Fibroblast of skin of abdomen (primary cell): ENCODE measurements around the gene RFTN1.
"Not testable (repeated sequence)": the region's sequence is repeated elsewhere in the genome, so short reads cannot be mapped to it uniquely, and the experiment has no call there.

Source experiments
- DNase-seq: peaks from one replicate; pipeline ENCODE4 v3.0.0-alpha.2; 2013

Gene RFTN1

DNA sequence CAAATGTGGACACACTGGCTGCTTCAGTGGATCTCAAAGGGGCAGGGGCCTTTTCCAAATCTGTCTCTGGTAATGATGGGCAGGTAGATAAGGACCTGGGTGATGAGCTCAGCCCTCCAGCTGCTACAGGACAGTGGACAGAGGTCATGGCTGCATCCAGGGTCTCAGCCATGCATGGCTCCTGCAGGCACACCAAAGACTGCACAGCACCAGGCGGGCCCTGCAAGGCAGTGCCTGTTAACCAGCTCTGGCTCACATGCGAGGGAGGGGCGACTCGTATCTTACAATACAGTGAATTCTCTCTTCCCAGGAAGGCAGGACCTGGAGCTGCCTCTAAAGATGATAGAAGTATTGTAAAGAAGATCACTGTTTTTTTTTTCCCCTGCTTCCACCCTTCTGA is 189.8 kb downstream of the RFTN1 start:
- DNase-seq: no peak

DNA sequence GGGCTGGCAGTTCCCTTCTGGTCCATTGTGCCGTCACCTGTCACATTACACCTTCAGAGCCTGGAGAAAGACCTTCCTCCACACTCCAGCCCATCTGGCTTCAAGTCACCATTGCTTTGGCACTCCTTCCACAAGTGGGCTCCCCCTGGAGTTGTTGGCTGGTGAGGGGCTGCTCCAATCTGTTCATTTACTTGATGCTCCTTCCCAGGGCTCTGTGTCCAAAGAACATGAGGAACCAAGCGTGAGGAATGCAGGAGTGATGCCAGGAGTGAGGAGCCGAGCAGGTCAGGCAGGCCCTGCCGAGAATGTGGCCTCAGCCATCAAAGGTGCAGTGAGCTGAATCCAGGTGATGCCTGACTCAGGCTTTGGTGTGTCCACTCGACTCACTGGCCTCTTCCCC is 191.3 kb downstream of the RFTN1 start:
- no peak for DNase-seq

DNA sequence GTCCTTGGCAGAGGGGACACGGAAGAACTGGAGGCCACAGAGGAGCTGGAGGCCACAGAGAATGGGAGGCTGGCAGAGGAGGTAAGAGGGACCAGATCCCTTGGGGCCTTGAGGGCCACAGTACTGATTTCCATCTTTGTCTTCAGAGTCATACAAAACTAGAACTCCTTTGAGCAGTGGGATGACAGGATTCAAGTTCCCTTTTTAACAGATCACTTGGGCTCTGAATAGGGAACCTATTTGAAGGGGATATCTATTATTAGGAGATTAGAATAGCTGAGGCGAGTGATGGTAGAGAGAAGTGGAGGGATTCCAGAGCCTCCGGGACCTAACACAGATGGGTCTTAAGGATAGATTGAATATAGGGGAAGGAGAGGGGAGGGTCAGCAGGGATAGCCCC is 192.8 kb downstream of the RFTN1 start:
- no peak for DNase-seq

DNA sequence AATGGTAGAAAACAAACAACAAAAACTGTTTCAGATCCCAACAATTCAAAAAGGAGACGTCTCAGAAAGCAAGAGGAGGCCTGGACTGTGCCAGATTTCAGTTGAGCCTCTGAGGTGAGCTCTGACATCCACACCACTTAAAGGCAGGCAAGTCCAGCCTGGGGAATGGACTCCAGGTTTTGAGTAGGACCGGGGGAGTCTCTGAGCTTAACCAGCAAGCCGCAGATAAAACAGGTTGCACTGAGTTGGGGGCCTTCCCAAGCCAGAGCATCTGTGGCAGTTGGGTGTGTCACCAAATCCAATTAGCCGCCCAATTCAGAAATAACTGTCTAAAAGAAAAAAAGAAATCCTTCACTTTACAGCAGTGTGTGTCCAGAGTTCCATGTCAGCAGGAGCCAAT is 193.8 kb downstream of the RFTN1 start:
- no peak for DNase-seq

DNA sequence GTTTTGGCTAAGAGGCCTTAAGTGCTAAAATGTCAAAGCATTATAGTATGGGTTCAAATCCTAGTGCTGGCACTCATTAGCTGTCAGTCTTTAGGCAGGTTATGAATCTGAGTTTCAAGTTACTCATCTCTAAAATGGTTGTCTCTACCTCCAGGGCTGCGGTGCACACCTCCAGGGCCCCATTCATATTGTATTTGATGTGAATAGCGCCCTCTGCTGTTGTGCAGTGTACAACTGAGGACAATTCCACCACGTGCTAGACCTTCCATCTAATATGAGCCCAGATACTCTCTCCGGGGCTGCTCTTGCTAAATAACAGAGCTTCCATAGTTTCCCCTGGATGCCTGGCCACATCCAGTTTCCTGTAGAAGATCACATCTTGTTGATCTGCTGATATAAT is 194.2 kb downstream of the RFTN1 start:
- no peak for DNase-seq

DNA sequence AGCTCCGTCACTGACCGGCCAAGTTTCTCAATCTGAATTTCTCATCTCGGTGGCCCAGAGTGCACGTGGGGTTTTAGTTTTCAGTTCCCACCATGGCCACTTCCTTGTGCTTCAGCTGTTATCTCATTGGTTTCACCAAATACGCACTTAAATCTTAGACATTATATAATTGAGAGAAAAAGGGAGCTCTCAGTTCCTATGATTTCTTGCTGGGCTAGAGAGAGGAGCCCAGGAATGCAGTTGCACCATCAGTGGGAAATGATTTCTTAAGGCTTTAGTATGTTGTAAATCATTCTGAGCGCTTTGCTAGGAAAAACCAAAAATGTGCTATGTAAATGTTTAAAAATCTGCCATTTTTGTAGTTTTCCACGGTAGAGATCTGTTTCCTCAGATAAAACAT is 195.3 kb downstream of the RFTN1 start:
- peak; percentile 75 for DNase-seq

DNA sequence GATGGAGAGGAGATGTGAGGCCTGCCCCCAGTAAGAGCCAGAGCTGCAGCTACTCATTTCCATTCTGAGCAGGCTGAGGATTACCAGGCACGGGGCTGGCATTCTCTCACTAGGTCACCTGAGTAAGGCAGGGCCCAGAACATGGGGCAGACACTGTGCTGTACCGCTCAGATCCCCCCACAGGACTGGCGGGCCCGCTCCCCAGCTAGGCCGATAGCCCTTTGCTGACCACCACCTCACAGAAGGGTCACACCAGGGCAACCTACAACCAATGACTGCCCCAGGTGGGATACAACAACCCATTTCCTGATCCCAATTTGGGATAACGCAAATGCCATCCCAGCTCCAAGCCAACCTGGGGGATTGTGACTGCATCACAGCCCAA is 195.9 kb downstream of the RFTN1 start:
- no peak for DNase-seq

DNA sequence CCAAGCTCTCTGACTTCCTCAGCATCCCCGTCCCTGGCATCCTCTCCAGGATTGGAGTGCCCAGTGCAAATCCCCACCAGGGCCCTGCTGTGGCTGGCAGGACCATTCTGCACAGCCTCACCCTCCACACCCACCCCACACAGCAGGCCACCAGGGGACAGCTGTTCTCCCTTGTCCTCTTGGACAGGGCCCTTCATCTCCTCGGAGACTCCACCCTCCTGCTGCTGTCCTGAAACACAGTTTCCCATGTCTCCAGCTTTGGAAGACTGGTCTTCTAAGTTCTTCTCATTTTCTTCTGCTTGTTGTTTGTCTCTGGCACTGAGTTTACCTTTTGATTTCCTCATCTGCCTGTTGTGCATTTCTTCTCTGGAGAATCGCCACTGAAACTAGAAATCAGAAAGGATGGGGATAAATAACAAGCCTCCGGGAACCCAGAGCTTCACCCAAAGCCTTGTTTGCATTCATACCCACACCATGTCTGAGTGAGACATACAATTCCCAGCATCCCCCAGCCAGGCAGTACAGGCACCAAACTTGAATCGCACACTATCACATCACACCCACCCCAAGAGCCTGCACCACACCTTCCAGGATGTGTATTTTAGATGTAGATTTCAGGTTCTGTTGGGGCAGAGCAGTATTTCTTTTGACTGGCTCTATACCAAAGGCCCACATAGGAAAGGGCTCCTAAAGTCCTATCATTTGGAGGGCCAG is 196.5 kb downstream of the RFTN1 start:
- no peak for DNase-seq

DNA sequence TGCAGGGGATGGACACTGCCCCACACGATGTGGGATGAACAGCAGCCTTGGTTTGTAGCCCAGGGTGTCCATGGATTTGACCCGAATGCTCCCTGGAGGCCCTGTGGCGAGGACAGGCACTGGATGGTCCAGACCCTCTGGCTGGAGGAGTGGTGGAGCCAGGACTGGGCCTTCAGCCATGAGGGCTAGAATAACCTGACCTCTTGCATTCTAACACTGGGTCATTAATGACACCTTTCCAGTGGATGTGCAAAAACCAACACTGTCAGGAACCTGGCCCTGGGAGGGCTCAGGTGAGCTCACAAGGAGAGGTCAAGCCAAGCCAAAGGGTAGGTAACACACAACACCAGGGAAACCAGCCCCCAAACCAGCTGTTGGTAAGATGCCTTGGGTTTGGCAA is 197.1 kb downstream of the RFTN1 start:
- DNase-seq: no peak

DNA sequence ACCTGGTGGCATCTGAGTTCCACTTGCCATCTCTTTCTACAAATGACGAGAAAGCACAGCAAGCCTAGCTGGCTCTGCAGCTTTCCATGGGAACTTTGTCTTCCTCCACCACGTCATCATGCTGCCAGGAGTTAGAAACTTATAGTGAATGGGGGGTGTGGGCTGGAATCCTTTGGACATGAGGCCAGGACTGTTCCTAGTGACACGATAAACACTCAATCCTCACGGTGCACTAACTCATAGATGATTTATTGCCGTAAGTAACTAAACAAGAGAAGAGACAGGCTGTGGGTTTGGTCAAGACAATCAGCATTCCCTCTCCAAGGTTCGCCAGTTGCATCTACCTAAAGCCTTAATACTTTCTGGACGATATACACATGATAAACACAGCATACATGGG is 197.9 kb downstream of the RFTN1 start:
- no peak for DNase-seq

DNA sequence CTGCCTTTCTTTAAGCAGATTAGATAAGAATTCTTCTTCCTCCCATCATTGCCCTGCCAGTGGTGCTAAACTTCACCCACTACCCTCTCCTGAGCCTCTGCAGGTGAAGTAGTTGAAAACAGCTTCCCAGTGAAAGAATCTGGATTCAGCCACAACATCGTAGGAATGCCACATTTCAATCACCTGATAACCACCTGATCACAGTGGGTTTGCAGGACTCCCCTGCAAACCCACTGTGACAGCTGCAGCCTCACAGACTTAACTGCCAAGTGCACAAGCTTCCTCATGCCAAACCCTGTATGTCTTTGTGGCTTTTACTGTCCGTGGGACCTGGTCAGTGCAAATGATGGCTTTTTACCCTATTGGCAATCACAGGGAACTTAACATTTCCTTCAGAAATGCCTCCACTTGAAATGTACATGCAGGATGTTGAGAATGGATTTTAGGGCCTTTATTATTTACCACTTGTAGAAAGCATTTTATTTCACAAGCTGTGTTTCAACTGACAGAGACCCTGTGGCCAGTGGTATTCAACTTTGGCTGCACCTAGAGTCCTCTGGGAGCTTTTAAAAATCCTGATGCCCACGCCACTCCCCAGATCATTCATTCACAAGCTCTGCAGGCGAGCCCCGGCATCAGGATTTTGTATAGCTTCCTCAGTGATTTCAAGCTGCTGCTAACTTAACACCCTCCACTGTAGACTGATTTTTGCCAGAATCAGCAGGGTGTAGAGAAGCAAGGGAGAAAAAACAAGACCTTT is 199.4 kb downstream of the RFTN1 start:
- DNase-seq: no peak

DNA sequence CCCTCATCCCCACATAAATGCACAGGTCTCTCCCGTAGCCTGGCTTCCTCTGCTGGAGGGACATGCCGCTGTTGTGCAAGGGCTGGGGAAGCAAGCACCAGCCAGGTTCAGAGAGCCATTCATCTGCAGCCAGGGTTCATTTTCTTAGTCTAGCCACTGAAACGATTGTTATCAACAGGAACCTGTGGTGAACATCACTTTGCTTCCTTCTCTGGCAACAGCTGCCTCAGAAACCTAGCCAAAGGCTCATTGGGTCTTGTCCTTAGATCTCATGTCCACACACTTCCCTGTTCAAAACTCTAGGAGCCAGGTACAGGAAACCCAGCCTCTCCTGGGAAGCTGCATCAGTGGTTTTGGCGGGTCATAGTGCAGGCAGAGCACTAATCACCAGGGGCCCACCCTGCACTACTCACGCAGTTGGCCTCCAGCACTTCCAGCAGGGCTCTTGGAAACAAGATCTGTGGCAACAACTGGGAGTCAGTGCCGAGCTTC is 201.5 kb downstream of the RFTN1 start:
- no peak for DNase-seq

DNA sequence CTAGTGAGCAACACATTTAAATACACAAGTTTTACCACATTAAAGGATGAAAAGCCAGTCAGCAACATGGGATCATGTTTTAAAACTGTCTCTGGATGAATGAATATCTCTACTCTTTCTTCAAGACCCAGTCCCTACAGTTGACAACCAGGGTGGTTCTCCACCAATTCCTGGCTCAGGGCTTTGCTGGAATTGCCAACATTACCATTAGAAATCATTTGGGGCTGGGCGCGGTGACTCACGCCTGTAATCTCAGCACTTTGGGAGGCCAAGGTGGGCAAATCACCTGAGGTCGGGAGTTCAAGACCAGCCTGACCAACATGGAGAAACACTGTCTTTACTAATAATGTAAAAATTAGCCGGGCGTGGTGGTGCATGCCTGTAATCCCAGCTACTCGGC is 203.0 kb downstream of the RFTN1 start:
- DNase-seq: not testable (repeated sequence)

DNA sequence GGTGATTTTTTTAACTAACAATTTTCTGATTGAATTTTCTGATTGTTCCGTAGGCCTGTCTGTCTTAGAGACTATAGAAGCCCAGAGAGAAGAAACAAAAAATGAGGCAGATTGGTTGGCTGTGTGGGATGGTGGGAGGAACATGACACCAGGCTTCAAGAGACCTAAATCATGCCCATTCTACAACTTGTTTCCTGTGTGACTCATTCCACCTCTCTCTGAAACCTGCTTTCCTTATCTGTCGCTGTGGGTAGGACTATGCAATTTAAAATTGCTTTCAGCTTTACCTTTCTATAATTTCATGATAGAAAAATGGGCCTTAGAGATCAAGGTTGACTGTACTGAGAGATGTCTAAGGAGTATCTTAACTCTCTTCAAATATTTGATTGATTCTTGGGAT is 203.9 kb downstream of the RFTN1 start:
- peak; percentile 20 for DNase-seq

DNA sequence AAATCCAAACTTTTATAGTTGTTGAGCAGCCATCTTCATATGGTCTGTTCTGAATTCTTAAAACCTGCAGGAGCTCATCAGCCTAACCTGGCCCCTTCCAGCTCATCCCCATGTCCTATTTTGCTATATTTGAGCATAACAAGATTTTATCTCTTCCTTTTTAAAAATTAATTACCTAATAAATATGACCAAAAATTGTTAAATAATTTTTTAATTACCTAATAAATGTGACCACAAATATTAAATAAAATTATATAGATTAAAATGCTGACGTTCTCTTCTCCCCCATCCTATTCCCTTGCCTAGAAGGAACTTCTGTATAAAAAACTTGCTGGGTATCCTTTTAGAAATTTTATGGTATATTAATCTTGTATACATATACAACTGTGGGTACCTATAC is 204.8 kb downstream of the RFTN1 start:
- no peak for DNase-seq

DNA sequence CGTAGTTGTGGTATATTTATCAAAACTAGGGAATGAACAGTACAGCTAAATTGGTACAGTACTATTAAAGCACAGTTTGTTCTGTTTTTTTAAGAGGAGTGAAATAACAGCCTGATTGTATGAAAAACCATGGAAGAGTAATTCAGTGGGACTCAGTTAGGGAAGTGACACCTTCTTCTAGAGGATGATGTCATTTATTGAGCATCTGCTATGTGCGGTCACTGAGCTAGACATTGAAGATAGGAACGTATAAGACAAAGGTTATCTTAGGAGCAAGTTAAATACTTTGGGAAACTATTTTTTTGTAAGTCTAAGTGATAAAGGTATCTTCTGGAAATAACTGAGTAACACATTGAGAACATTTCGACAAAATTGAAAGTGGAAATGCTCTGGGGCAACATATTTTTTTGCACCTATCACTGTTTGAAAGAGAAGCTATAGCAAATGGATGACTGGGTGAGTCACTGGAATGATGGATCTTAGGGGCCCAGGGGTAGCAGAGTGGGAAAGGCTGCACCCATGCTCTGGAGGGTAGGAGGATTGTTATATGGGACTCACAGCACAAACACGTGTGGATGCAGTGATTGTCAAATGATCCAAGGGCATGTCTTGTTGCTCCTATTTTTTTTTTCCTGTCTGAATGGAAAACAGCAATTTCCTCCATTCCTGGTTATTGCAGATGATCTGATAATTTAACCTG is 205.5 kb downstream of the RFTN1 start:
- no peak for DNase-seq

DNA sequence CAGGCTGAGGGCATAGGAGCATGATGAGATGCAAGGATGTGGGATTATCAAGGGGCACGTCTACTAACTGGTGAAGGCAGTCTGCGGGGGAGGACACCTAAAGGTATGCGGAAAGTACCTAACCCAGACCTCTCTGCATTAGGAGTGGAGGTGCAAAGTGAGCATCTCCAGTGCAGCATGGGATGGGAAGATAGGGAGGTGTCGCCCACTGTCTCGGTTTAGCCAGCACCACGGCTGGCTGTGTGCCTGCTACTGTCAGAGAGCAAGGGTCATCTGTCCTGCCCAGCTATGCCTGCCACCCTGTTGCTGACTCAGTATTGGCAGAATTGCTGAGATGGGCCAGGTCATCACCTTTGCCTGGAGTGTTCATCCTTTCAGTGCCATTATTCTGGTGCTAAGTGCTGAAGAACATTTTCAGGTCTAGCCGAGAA is 208.4 kb downstream of the RFTN1 start:
- no peak for DNase-seq

DNA sequence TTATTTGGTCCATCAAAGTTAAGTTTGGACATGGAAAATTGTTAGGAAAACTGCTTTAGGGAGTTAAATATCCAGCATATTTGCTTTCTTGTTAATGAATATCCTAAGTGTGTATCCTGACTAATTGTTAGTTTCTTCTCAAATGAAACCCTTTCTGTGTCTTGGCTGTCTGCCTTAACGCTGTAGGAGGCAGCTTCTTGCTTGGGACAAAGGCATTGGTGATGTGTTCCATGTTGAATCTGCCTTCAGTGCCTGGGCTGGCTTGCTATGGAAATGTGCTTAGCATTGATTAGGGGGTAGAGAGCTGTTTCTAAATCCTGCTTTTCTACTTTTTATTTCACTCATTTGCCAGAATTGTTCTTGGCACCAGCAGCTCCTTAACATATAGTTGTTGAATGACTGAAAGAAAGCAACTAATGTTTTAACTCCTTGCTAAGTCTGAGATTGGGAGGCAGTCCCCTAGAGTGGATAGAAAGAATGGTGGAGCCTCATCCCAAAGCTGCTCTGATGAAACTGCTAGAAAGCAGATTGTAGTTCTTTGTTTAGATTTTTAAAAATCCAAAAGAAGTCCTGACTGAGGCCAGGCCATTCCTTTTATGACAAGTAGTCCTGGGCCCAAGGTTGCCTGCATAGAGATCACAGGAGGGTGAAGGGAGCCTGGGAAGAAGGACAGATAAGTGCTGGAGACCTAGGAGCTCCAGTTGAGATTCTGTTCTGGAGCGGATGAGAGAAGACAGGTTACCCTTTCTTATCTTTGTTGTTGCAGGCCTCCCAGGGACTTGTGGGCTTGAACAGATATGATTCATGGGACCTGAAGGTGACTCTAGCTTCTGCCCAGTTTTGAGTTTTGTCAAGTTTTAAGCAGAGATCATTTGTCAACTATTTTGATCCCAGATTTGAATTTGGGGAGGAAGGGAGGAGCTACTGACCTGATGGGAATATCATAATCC is 209.2 kb downstream of the RFTN1 start:
- DNase-seq: no peak

DNA sequence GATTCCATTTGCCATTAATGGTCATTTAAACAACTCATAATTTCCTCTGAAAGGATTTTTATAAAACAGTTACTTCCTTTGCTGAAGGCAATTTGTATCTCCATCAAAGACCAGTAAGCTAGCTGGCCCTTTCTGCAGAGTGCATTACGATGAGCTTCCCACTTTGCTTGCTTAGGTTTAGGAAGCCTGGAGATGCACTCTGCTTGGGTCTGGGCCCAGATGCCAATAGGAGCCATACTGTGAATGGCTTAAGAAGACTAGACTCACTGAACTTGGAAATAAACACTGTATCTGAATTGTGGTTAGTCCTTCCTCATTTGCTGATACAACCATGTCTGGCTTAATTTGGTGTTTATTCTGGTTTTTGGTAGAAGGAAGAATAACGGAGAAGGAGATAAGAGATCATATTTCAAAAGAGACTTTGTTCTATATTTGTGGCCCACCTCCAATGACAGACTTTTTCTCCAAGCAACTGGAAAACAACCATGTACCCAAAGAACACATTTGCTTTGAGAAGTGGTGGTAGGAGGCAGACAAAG is 210.4 kb downstream of the RFTN1 start:
- DNase-seq: no peak

DNA sequence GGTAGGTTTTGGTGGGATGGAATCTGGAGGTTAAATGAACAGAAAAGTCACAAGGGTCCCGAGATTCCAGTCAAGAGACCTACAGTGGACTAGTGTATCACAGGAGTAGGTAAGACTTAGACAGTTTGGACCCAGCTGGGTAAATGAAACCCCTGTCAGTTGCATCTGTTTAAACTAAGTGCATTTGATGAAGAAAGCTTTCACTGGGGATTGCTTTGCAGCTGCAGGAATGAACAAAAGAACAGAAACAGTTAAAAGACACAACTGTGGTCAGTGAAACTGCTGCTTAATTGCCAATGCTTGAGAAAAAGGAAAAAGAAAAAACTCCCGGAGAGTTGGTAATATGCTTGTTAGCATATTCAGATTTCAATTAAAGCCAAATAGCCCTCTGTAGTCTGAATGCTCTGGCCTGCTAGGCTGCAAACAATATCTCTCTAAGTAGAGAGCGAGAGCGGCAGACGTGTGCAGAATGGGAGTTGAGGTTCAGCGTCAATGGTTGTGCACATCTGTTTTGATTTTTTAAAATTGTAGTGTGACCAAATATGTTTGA is 211.3 kb downstream of the RFTN1 start:
- DNase-seq: no peak

DNA sequence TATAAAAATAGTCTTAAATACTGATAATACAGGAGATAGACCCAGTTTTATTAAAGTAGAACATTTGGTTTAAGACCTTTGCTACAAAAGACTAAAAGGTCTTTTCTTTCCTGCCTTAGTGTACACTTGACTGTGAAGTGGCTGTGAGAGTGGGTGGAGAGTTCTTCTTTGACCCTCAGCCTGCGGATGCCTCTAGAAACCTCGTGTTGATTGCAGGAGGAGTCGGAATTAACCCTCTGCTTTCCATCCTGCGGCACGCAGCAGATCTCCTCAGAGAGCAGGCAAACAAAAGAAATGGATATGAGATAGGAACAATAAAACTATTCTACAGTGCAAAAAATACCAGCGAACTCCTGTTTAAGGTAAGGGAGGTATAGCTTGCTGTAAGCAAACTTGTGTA is 212.0 kb downstream of the RFTN1 start:
- DNase-seq: no peak

DNA sequence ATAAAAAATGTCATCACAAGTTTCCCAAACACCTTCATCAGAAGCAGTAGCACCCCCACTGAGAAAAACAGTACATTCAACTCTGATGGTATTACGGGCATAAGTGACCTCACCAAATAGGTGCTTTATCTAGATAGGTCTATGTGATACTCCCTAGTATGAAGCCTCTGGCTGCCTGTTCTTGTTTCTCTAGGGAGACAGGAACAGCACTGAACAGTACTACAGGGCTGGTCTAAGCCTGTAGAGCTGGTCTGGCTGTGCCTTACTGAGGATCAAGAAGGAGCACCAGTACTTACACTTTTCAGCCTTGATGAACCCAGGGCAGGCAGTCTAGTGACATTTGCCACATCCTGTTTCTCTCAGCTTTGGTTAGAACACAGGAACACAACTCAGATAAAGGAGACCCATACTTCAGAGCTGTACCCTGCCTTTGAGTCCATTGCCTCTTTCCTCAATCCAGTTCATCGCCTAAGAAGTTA is 212.6 kb downstream of the RFTN1 start:
- no peak for DNase-seq
